Measurements from ENCODE around the gene AREL1.

AREL1 gene

DNA sequence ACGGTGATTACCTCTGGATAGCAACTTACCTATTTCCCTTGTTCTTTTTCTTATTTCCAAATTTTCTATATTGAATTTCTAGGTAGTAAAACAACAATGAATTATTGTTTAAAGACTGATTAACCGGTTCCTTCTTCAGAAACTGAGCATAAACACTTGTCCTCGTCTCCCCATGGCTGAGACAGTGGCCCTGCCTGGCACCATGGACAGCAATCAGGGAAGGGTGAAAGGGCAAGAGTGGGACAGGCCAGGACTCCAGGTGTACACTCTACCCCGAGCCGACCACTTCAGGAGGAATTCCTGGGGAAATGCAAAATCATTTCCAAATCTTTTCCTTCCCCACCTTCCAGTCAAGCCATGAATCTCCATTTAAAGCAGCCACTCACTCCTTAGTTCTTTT is 52.0 kb downstream of the AREL1 start:
- no peak for FAIRE-seq
- DNase-seq (ENCODE audit: low spot score) = no peak

DNA sequence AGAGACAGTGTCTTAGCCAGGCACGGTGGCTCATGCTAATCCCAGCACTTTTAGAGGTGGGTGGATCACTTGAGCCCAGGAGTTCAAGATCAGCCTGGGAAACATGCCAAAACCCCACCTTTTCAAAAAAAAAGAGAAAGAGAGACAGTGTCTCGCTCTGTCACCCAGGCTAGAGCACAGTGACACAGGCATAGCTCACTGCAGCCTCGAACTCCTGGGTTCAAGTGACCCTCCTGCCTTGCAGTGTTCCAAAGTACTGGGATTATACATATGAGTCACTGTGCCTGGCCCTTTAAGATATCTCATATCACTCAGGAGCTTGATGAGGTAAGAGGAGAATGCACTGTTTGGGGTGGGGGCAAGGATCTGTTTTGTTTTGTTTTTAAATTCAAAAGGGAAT is 52.7 kb downstream of the AREL1 start:
- DNase-seq (ENCODE audit: low spot score) (no peak), FAIRE-seq (no peak)

DNA sequence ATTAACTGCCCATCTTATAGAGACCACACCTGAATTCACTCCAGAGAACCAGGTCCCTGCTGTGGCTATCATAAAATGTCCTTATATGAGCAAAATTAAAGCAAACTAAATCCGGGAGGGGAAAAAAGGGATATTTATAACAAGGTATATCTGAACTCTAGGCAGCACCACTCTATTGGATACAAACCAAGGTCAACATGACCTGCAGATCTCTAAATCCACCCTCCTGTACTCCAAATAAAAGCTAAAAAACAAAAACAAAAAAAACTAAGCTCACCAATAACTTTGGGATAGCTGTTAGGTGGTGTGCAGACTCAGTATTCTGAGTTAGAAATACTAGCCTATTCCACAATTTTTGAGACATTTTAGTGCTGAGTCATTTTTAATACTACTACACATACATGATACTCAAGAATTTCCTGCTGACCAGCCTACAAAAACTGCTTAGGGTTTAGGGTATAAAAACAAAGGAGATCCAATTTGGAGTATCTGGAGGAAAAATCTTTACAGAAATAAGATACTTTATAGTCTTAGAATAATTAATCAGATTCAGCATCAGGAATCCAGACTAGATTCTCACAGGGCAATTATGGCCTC is 54.2 kb downstream of the AREL1 start:
- DNase-seq (ENCODE audit: low spot score) = no peak
- FAIRE-seq = no peak

DNA sequence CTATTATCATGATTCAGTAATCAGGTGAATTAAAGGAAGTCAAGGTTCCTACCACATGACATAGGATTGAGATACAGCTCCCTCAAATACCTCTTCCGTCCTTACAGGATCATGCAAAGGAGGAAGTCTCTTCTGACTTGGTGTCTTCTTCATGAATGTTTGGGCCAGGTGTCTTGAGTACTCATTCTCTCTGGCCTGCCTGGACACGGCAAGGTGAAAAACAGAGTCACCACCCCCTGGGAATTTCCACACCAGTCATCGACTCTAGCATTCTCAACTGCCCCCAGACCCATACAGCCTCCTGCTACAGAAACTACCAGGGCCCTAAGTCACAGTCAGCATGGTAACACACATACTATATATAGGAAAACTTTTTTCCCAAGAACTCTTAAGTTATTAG is 55.9 kb downstream of the AREL1 start:
- no peak for DNase-seq (ENCODE audit: low spot score)
- FAIRE-seq = no peak

DNA sequence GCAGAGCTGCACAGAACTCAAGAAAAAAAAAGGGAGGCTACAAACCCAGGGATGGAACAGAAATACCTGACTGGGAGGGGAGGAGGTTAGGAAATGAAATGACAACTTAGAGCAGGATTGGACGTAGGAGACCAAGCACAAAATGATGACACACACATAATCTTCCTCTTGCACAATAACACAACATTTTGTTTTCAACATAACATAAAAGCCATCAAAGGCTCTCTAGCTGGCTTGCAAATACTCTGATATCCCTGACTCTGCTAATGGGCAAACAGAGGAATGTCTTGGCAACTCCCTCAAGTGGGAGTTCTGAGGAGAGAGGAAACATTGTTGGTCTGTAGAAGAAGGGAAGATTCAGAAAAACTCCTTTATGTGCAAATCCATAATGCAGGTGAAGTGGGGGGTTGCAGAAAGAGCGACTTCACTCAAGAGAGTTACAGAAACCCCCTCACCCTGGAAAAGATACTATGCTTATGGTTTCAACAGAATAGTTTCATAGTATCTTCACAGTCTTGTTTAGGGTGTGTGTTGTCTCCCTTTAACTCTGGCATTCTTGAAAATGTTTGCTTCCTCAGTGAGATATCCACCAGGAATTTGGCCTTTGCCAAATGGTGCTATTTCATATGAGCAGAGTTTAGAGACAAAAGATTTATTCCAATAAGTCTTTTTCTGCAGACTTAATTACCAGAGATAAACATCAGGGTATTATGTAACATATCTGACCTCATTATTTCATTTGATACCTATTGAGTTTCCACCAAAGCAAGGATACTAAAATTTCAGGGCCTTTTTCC is 57.1 kb downstream of the AREL1 start:
- DNase-seq (ENCODE audit: low spot score) (no peak), FAIRE-seq (no peak)

DNA sequence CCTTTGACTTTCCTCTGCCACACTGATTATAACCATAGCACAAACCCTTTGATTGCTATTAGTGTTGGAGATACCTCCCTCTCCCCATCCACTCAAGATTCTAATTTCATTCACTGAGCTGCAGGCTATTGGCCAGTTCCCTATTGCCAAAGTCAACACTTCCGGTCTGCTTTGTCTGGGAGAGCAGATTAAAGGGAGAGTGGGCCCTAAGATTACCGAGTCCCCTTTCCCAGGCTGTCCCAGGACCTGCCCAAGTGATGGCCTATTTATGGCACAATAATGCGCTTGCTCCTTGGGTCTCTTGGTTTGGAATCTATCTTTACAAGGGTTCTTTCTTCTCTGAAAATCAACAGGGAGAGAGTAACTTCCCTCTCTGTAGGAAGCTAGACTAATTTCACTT is 57.9 kb downstream of the AREL1 start:
- no peak for DNase-seq (ENCODE audit: low spot score)
- FAIRE-seq = no peak

DNA sequence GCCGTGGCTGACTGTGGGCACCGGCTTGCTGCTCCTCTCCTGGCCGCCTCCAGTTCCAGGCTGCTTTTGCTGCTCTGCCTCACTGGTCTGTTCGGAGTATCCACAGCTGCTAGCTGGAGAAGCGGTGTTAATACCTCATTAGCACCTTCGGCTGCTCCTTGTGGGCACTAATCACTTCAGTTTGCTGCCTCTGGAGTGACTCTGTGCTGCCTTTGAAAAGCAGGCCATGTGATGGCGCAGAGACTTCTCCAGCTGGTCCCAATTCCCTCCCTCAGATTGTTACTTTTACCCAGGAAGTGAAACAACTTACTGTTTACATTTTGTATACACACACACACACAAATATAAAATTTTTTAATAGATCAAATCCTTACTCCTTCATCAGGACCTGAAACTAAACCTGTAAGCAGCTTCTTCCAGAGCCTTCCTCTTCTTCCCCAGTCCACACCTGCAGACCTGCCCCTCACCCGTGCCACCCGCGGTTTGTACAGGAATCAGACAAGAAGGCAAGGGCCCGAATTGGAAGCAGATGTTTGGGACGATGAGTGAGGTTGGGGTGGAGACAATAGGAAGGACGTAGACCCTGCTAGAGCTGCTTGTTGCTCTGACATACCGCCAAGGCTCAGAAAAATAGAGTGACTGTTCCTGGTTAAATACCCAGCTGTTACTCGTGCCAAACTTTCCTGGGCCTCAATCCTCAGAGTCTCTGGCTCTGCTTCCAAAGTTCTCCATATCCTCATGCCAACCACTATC is 59.3 kb downstream of the AREL1 start:
- no peak for FAIRE-seq

DNA sequence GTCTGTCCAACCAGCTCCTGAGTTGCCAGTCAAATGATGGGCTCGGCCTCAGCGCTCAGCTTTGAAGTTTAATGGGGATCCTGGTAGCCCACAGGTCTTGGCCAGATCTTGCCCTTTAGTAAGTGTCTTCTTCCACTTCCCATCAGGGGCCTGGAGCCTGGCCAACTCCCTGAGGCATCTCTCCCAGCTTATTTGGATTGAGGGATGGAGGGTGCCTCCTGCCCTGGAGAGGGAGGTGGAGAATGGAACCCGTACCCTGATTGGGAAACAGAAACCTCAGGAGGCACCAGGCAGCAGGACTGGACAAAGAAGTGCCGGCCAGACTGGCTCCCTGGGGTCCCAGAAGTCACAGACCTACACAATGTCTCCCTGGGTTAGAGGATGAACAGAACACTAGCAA is 60.3 kb downstream of the AREL1 start:
- FAIRE-seq = no peak
- no peak for DNase-seq (ENCODE audit: low spot score)

More for the DNA sequence above, 59.3 kb downstream of the AREL1 start:
- no peak for DNase-seq (ENCODE audit: low spot score)

DNA sequence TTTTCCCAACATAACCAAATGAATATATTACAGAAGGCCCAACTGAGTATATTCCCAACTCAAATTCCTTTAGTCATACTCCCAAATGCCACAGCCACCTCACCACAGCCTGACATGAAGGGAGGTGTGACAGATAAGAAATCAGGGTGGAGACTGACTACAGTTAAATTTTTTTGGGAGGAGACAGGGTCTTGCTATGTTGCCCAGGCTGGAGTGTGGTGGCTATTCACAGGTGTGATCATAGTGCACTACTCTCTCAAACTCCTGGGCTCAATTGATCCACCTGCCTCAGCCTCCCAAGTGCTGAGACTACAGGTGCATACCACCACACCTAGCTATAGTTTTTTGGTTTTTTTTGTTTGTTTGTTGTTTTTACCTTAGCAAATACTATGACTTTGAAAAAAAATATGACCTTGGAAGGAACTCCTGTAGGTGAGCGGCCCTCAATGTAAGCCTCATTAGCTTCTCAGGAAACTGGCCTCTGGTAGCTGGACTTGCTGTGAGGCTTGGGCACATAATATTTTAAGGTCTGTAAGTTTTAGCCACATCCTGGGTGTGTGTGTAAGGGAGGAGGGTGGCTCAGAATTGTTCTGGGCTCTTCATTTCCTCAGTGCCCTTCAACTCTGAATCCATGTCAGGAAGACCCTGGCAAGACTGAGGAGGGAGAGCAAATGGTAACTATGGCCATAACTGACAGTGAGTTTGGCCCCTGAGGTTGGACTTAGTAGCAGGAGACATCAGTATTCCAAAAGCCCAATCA is 61.8 kb downstream of the AREL1 start:
- DNase-seq (ENCODE audit: low spot score) (no peak), FAIRE-seq (no peak)

DNA sequence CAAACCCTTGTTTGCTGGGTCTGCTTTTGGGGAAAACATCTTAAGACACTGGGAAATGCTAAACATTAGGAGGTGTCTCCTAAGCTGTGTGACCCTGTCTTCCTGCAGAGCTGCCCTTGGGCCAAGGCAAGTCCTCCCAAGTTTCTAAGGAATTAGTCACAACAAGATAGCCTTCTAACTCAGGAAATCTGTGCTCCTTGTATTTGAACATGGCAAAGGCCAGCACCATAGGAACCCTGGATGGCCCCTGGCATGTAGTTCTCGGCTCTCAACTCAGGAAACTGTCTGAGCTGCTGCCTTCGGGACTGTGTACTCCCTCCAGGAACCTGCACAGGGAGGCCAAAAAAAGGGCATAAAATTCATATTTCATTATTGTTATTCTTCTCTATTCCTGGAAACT is 63.2 kb downstream of the AREL1 start:
- DNase-seq (ENCODE audit: low spot score) (no peak), FAIRE-seq (no peak)

DNA sequence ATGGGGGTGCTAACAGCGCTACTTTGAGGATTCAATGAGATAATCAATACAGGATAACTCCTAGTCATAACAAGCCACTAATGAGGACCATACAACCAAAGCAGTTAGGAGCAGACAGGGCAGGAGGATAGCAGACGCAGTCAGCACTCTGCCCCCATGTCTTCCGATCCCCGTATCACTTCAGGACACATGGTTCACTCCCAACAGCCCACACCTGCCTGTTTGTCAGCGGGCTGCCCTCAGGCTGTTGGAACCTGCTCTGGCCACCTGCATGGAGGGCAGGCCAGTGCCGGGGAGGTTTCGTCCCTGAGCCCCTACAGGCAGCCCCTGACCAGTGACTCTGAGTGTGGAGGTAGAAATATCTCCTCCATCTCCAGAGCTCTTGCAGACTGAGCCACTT is 63.7 kb downstream of the AREL1 start:
- DNase-seq (ENCODE audit: low spot score) (no peak), FAIRE-seq (no peak)

DNA sequence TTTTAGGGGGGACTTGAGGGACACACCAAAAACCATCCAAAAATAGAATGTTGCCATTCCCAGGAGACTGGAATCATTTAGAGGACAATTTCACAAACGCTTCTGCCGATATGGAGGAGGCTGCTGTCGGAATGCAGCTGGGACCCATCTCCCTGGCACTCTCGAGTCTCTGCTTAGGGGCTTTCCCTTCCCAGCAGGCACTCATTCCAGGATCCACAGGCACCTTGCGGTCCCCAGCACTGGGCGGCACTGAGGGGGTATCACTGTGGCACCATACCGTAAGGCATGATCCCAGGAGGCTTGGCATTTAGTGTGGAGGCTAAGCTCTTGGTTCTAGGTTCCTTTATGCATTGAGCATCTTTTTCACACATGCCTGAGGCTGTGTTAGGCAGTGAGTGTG is 64.3 kb downstream of the AREL1 start:
- no peak for DNase-seq (ENCODE audit: low spot score)
- no peak for FAIRE-seq

DNA sequence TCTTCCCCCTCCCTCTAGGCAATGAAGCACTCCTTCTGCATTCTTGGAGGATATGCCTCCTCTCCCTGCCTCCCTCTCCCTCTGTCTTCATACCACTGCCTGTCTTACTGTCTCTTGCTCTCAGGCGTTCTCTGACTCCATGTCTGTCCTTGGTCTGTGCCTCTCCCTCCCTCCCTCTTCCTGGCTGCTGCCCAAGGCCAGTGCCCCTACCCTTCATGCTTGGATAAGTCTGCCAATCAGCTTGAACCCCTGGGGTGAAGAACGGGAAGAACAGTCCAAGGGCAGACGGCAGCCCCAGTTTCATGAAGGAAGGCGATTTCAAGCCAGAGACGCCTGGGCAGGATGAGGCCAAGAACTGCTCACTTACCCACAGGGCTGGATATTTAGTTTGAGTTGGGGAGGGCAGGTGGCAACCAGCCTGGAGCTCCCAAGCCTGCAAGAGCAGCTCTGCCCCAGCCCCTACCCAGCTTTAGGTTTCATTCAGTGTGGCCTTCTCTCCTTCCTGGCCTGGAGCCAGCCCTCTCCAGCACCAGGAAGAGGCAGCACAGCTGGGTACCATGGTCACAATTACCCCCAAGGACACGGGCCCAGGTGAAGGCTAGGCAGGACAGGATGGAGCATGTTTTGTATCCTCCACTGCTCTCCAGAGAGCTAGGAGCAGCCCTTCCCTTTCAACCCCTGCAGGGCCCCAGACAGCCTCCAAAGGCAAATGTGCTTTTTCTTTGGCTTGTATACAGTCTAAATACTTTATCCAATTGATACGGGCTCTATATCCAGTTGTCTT is 65.0 kb downstream of the AREL1 start:
- no peak for FAIRE-seq
- peak; percentile 26 for DNase-seq (ENCODE audit: low spot score)

DNA sequence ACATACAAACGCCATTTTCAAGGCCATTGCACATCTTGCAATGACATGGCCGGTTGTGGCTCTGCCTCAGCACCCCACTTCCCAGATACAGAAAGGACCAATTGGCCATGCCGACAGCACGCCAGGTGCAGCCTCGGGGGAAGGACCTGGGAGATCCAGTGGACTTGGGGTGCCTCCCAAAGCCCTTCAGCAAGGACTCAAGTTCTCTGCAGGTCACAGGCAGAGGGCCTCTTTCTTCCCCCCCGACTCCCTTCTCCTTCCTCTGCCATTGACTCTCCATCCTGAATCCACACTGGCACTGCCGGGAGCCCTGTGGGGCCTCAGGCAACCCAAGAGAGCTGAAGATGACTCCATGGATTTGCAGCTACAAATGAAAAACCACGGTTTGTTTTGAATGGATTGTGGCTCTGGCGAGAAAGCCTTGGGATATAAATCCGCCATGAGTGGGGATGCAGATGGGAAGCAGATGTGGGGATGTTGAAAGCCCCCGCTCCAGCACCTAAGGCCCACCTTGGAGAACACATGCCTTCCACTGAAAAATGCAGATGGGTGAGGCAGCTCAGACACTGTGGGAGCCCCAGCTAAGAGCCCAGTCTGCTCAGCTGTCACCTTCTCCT is 65.7 kb downstream of the AREL1 start:
- FAIRE-seq = no peak
- no peak for DNase-seq (ENCODE audit: low spot score)

DNA sequence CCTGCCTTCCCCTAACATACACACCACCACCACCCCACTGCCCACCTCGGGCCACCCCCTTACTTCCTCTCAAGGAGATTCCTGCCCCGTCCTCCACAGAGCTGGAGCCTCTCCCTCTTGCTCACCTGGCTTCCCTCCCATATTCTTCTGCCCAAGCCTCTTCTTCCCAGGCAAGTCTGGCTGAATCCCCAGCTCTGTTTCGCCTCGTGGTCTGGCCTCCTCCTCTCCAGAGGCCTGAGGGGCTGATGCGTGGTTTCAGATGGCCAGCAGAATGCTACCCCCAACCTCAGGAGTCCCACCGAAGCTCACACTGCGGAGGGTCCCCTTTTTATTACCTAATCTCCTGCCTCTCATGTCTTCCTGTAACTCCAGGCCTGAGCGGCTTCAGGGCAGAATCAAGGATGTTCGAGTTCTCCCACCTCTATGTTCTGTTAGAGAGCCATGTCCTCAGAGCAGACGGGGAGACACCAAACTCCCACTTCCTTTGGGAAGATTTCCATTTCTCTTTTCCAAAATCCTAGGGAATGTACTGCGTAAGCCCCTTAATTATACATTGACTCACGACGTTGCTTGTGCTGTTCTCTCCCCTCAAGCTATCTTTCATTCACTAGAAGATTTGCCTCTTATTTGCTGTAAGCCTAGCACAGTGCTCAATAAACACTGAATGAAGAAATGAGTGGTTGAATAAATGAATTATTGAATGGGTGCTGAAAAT is 67.0 kb downstream of the AREL1 start:
- no peak for FAIRE-seq

DNA sequence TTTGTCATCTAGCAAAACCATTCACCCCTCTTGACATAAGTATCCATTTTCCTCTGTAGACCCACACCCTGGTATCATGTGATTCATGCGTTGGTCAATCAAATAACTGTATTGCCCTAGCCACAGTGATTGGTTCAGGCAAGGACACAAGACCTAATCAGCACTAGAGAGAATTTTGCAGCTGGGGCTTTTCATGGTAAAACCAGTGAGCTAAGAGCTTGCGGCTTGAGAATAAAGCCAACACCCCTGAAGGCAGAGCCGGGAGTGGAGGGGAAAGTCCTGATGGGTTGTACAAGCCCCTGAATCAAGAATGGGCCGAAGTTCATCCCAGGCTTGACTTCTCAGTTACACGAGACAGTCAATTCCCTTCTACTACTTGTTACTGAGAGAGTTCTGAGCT is 67.6 kb downstream of the AREL1 start:
- no peak for FAIRE-seq
- no peak for DNase-seq (ENCODE audit: low spot score)

More for the DNA sequence above, 67.0 kb downstream of the AREL1 start:
- no peak for DNase-seq (ENCODE audit: low spot score)

DNA sequence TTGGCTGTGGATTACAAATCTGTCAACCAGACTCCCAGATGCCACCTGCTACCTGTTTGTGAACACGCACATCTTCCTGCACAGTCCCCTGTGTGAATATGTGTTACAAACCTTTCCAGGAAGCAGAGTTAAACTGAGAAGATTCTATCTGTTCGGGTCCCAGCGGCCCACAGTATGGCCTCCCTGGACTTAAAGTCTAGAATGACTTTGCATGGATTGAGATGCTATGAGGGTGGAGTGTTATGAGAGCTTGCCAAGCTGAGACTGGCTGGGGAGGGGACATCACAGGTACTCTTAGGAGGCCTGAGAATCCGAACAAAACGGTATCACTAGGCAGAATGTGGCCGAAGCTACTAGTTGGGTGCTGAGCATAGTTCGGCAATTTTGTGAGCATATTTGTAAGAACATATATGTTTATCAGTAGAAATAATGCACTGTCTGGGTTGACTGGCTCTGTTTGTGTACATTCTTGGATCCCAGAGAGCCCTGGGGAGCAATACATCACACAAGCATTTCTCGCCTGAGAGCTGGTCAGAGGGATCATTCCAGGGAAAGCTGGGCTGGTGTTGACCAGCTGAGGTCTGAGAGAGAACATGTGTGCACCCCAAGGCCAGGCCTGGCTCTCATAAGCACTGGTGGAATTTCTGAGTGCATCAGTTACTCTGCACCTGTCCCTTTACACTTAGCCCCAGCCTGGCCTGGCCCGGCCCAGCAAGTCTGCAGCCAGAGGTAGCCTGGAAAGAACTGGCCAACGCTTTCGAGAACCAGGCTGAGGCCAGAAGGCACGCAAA is 71.1 kb downstream of the AREL1 start:
- no peak for FAIRE-seq
- DNase-seq (ENCODE audit: low spot score) = no peak

DNA sequence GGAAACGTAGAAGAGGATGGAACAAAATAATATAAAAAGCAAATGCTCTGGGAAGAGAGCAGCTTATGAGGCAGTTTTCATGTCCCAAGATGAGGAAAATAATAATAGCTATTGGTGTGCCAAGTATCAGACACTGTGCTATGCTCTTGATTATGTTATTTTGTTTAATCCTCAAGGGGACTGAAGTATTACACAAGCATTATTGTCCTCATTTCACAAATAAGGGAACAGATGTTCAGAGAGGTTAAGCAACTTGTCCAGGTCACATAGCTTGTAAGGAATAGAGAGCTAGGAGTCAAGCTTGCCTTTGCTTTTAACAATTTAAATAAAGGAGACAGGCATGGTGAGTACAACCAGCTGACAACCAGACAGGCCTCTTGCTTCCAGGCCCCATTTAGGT is 73.9 kb downstream of the AREL1 start:
- DNase-seq (ENCODE audit: low spot score) = no peak
- no peak for FAIRE-seq

DNA sequence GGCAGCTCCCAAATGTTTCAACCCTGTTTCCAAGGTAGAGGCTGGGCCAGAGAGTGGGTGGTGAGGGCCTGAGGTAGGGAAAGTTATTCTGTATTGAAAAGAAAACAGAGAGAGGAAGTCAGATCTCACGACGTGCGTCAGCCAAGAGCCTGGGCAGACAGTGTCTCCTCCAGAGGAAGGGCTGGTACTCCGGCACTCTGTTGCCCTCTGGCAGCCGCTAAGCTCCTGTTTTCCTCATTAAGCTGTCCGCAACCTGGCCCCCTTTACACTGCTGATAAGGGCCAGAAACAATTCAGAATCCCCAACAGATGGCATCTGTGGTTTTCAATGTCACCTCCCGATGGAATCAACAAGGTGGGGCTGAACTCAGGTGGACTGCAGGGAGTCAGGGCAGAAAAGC is 74.8 kb downstream of the AREL1 start:
- no peak for FAIRE-seq
- no peak for DNase-seq (ENCODE audit: low spot score)
